HEK293 (cell line): ENCODE results near the gene NXN.

Experiments used
- CTCF ChIA-PET: fragments of 350-600 bp; formaldehyde crosslinking; extraction: SDS; loops from one replicate; lab custom pipeline; 2021; ENCODE audit warnings: antibody characterized with exemption; lab: Yijun Ruan, JAX
- POLR2A ChIA-PET: fragments of 300-600 bp; formaldehyde crosslinking; extraction: SDS; loops from one replicate; lab custom pipeline; 2020; ENCODE audit warnings: antibody characterized with exemption, inconsistent platforms; lab: Yijun Ruan, JAX
- H3K27ac ChIP-seq: fragments of 200-500 bp; sonication (Bioruptor generic); 2 replicates; pipeline ENCODE4 v1.5.1; 2014; ENCODE audit warnings: low read depth, low read length, control low read depth, inconsistent platforms; ENCODE audit errors: extremely low read depth
- H3K36me3 ChIP-seq, 2 experiments: fragments of 200-500 bp in 1 of 2; sonication (Bioruptor generic) in 1 of 2; 1 replicate in 1 of 2; 2 replicates in 1 of 2; pipeline ENCODE4 v1.5.1; 2014 to 2017; ENCODE audit warnings: inconsistent platforms in 2 of 2, low read length in 2 of 2; ENCODE audit not compliant: control insufficient read depth in 2 of 2, insufficient read depth in 1 of 2
- H3K4me1 ChIP-seq: fragments of 200-500 bp; sonication (Bioruptor generic); 2 replicates; pipeline ENCODE4 v1.5.1; 2014; ENCODE audit warnings: mild to moderate bottlenecking, low read length, inconsistent platforms; ENCODE audit not compliant: control insufficient read depth, insufficient read depth
- H3K4me3 ChIP-seq: 2 replicates; pipeline ENCODE4 v1.5.1; 2011; ENCODE audit warnings: low read depth, mild to moderate bottlenecking, control low read depth, low read length, moderate library complexity
- H3K9me3 ChIP-seq: fragments of 200-500 bp; sonication (Bioruptor generic); 2 replicates; pipeline ENCODE4 v1.5.1; 2014; ENCODE audit warnings: low read depth, low read length, inconsistent platforms; ENCODE audit not compliant: control insufficient read depth, insufficient read depth
- GFI1B ChIP-seq: fragments of 450-650 bp; formaldehyde crosslinking; IDR thresholded peaks from 2 replicates; pipeline ENCODE4 v1.5.1; 2016; ENCODE audit warnings: missing biosample characterization, missing genetic modification characterization
- GLIS1 ChIP-seq: fragments of 450-650 bp; formaldehyde crosslinking; IDR thresholded peaks from 2 replicates; pipeline ENCODE4 v1.5.1; 2016; ENCODE audit warnings: missing biosample characterization, missing genetic modification characterization
- GLIS2 ChIP-seq: fragments of 450-650 bp; formaldehyde crosslinking; IDR thresholded peaks from 2 replicates; pipeline ENCODE4 v1.5.1; 2016; ENCODE audit warnings: missing biosample characterization, missing genetic modification characterization
- KLF7 ChIP-seq: fragments of 450-650 bp; formaldehyde crosslinking; IDR thresholded peaks from 2 replicates; pipeline ENCODE4 v1.5.1; 2016; ENCODE audit warnings: missing biosample characterization, missing genetic modification characterization, borderline replicate concordance
- SALL2 ChIP-seq: fragments of 450-650 bp; formaldehyde crosslinking; IDR thresholded peaks from 2 replicates; pipeline ENCODE4 v1.5.0; 2017; ENCODE audit warnings: missing biosample characterization, mild to moderate bottlenecking, missing genetic modification characterization, borderline replicate concordance
- TCF7L2 ChIP-seq: IDR thresholded peaks from 2 replicates; pipeline ENCODE4 v1.6.1; 2011; ENCODE audit warnings: low read depth, mild to moderate bottlenecking, inconsistent platforms, low read length, moderate library complexity, borderline replicate concordance
- ZBTB21 ChIP-seq: fragments of 450-650 bp; formaldehyde crosslinking; IDR thresholded peaks from 2 replicates; pipeline ENCODE4 v1.5.1; 2017; ENCODE audit warnings: missing biosample characterization, missing genetic modification characterization
- ZBTB48 ChIP-seq: fragments of 450-650 bp; formaldehyde crosslinking; IDR thresholded peaks from 2 replicates; pipeline ENCODE4 v1.5.1; 2016; ENCODE audit warnings: missing biosample characterization, missing genetic modification characterization
- ZNF114 ChIP-seq: fragments of 450-650 bp; formaldehyde crosslinking; IDR thresholded peaks from 2 replicates; pipeline ENCODE4 v1.5.0; 2017; ENCODE audit warnings: missing biosample characterization, missing genetic modification characterization
- ZNF169 ChIP-seq: fragments of 450-650 bp; formaldehyde crosslinking; IDR thresholded peaks from 2 replicates; pipeline ENCODE4 v1.5.1; 2016; ENCODE audit warnings: missing biosample characterization, missing genetic modification characterization
- ZNF37A ChIP-seq: fragments of 450-650 bp; IDR thresholded peaks from 2 replicates; pipeline ENCODE4 v1.5.1; 2018; ENCODE audit warnings: missing biosample characterization, missing genetic modification characterization
- ZNF391 ChIP-seq: fragments of 450-650 bp; formaldehyde crosslinking; IDR thresholded peaks from 2 replicates; pipeline ENCODE4 v1.5.1; 2016; ENCODE audit warnings: low read depth, missing biosample characterization, missing genetic modification characterization, borderline replicate concordance
- ZNF473 ChIP-seq: fragments of 450-650 bp; formaldehyde crosslinking; IDR thresholded peaks from 2 replicates; pipeline ENCODE4 v1.5.1; 2017; ENCODE audit warnings: missing biosample characterization, missing genetic modification characterization
- ZNF610 ChIP-seq: fragments of 450-650 bp; formaldehyde crosslinking; IDR thresholded peaks from 2 replicates; pipeline ENCODE4 v1.5.1; 2016; ENCODE audit warnings: missing biosample characterization, missing genetic modification characterization, borderline replicate concordance
- ZNF658 ChIP-seq: fragments of 450-650 bp; formaldehyde crosslinking; IDR thresholded peaks from 2 replicates; pipeline ENCODE4; 2016; ENCODE audit warnings: missing biosample characterization, missing genetic modification characterization
- ZNF664 ChIP-seq: fragments of 450-650 bp; formaldehyde crosslinking; IDR thresholded peaks from 2 replicates; pipeline ENCODE4 v1.5.1; 2016; ENCODE audit warnings: missing biosample characterization, missing genetic modification characterization
- ZNF792 ChIP-seq: fragments of 450-650 bp; formaldehyde crosslinking; IDR thresholded peaks from 2 replicates; pipeline ENCODE4 v1.5.1; 2016; ENCODE audit warnings: missing biosample characterization, missing genetic modification characterization
- ZSCAN23 ChIP-seq: fragments of 450-650 bp; formaldehyde crosslinking; IDR thresholded peaks from 2 replicates; pipeline ENCODE4 v1.5.1; 2016; ENCODE audit warnings: missing biosample characterization, missing genetic modification characterization
- TF ChIP-seq, protein P1 (sequence below): fragments of 450-650 bp; formaldehyde crosslinking; IDR thresholded peaks from 2 replicates; pipeline ENCODE4 v1.5.1; 2017; ENCODE audit warnings: missing biosample characterization, mild to moderate bottlenecking, missing genetic modification characterization, moderate library complexity
- TF ChIP-seq, protein P2 (sequence below): fragments of 450-650 bp; formaldehyde crosslinking; IDR thresholded peaks from 2 replicates; pipeline ENCODE4 v1.5.1; 2016; ENCODE audit warnings: missing biosample characterization, missing genetic modification characterization
- TF ChIP-seq, protein P3 (sequence below): sonication (generic); formaldehyde crosslinking; IDR thresholded peaks from 2 replicates; pipeline ENCODE4 v1.8.1; 2022; ENCODE audit warnings: mild to moderate bottlenecking, moderate library complexity, missing genetic modification reagents
- TF ChIP-seq, protein P4 (sequence below): fragments of 450-650 bp; formaldehyde crosslinking; optimal IDR thresholded peaks from 2 replicates; pipeline ENCODE3; 2016; ENCODE audit warnings: missing biosample characterization, mild to moderate bottlenecking, missing genetic modification characterization

Gene NXN

DNA sequence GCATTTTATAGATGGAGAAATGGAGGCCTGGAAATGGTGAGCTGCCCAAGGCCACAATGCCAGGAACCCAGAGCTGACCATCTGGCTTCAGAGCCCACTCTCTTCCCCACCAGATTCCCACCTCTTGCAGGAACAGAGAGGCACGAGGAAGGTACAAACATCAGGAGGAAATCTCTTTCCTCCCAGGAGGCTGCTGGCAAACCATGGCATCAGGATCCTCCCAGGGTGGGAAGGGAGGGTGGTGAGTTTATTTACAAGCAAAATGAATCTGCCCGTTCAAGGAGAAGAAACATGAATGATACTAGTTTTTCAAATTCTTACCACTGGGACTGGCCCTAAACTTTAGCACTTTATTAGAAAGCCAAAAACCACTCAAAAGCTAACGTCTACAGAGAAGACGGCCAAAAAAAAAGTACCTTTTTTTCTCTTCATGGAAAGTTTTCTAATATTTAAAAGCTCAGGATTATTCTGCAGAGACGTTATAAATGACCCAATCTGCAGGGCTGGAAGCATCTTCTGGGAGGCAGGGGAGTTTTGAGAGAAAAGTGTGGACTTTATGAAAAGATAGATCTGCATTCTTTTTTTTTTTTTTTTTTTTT lies 79.1 kb downstream of the NXN start:
- POLR2A ChIA-PET: interaction anchor here (1.1 to 1.2 kb wide), 3 partner anchors 13 to 51 kb away, joined by 3 to 6 read pairs (median 3); no protein-coding TSS in a partner anchor
- CTCF ChIA-PET: interaction anchor here (0.8 to 1.4 kb wide), 2 partner anchors 21 to 28 kb away, joined by 3 to 5 read pairs; no protein-coding TSS in a partner anchor

DNA sequence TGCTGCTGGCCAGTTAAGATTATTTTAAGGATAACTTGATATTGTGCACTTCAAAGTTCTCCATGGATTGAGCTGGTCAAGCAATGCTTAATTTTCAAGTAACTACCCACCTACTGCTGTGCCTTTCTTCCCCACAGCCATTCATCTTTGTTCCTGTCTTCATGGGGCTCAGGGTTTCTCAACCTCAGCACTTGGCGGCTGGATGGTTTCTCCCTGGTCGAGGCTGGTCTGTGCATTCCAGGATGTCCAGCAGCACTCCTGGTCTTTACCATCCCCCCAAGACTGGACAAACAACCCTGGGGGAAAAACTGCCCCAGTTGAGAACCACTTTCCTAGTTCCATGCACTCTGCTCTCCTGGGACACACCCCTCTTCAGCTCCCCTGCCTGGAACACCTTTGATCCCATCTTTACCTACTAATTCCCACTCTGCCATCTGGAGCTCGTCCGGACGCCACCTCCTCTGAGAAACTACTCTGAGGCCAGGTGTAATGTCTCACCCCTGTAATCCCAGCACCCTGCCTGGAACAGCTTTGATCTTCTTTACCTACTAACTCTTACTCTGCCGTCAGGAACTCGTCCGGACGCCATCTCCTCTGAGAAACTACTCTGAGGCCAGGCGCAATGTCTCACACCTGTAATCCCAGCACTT lies 81.5 kb downstream of the NXN start:
- TF ChIP-seq GLIS1 (tag by site-specific recombination) (peak; percentile 6; the same call in 1 of the 2 replicates), ZNF664 (tag by site-specific recombination) (no peak)
- Histone ChIP-seq H3K4me3 (no peak overlapping the region), H3K9me3 (no peaks in the 10 kb centered on the region), H3K4me1 (no peaks in the 10 kb centered on the region), H3K36me3 (no peaks in the 10 kb centered on the region), H3K27ac (no peak overlapping the region)
- ChIA-PET POLR2A (no interaction called here), CTCF (no interaction called here)

More for the DNA sequence above, 79.1 kb downstream of the NXN start:
- H3K27ac ChIP-seq: no peak overlapping the region
- TF ChIP-seq ZNF792 (tag by site-specific recombination) (no peak), SALL2 (tag by site-specific recombination) (no peak), ZNF610 (no peak), ZNF473 (tag by site-specific recombination) (no peak), ZNF391 (tag by site-specific recombination) (no peak)
- TF ChIP-seq, protein P1, sequence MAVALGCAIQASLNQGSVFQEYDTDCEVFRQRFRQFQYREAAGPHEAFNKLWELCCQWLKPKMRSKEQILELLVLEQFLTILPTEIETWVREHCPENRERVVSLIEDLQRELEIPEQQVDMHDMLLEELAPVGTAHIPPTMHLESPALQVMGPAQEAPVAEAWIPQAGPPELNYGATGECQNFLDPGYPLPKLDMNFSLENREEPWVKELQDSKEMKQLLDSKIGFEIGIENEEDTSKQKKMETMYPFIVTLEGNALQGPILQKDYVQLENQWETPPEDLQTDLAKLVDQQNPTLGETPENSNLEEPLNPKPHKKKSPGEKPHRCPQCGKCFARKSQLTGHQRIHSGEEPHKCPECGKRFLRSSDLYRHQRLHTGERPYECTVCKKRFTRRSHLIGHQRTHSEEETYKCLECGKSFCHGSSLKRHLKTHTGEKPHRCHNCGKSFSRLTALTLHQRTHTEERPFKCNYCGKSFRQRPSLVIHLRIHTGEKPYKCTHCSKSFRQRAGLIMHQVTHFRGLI (tag by site-specific recombination): no peak
- TF ChIP-seq, protein P2, sequence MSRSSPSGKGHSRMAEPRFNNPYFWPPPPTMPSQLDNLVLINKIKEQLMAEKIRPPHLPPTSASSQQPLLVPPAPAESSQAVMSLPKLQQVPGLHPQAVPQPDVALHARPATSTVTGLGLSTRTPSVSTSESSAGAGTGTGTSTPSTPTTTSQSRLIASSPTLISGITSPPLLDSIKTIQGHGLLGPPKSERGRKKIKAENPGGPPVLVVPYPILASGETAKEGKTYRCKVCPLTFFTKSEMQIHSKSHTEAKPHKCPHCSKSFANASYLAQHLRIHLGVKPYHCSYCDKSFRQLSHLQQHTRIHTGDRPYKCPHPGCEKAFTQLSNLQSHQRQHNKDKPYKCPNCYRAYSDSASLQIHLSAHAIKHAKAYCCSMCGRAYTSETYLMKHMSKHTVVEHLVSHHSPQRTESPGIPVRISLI: 0 out of 2 replicates have a peak, but pooled peaks have one; percentile 35
- H3K4me1 ChIP-seq: no peaks in the 10 kb centered on the region
- H3K9me3 ChIP-seq: no peaks in the 10 kb centered on the region
- no peak overlapping the region for H3K4me3 ChIP-seq
- H3K36me3 ChIP-seq: no peaks in the 10 kb centered on the region

DNA sequence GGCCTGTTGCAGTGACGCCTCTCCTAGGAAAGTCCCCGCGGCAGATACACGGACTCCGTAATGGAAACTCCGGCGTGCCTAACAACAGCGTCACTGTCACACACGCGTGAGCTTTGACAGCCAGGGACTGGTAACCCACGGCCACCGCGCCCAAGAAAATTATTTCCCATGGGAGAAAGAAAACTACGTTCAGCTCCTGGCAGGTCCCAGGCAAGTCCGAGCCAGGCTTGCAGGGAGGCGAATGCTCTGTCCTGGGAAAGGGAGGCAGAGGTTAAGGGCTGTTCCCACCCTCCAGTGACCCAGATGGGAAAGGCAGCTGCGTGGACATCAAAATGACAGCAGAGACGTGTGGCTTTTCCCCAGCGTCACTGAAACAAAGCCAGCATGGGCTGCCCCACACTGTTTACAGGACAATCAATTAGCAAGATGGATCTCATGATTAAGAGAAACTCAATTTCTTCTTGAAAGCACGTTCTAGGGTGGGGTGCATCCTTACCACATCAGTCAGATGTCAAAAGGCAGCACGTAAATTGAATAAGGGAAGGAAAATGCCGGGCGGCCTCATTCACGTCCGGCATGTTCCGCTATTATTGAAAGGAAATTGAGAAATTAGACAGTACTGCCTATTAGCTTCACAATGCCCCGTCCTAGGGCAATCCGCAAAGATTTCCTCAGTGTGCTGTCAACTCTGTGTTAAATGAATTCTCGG lies 82.5 kb downstream of the NXN start:
- CTCF ChIA-PET: no interaction called here
- H3K9me3 ChIP-seq: no peaks in the 10 kb centered on the region
- TF ChIP-seq TCF7L2: no peak
- no peak for TF ChIP-seq ZNF37A (tag by site-specific recombination)
- no peak for TF ChIP-seq GFI1B
- TF ChIP-seq ZNF169: no peak
- TF ChIP-seq, protein P3, sequence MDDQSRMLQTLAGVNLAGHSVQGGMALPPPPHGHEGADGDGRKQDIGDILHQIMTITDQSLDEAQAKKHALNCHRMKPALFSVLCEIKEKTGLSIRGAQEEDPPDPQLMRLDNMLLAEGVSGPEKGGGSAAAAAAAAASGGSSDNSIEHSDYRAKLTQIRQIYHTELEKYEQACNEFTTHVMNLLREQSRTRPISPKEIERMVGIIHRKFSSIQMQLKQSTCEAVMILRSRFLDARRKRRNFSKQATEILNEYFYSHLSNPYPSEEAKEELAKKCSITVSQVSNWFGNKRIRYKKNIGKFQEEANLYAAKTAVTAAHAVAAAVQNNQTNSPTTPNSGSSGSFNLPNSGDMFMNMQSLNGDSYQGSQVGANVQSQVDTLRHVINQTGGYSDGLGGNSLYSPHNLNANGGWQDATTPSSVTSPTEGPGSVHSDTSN: no peak
- no peak for TF ChIP-seq ZBTB21 (tag by site-specific recombination)
- TF ChIP-seq ZSCAN23 (tag by site-specific recombination): no peak
- TF ChIP-seq ZNF658: no peak
- TF ChIP-seq ZNF114 (tag by site-specific recombination): no peak
- TF ChIP-seq, protein P4, sequence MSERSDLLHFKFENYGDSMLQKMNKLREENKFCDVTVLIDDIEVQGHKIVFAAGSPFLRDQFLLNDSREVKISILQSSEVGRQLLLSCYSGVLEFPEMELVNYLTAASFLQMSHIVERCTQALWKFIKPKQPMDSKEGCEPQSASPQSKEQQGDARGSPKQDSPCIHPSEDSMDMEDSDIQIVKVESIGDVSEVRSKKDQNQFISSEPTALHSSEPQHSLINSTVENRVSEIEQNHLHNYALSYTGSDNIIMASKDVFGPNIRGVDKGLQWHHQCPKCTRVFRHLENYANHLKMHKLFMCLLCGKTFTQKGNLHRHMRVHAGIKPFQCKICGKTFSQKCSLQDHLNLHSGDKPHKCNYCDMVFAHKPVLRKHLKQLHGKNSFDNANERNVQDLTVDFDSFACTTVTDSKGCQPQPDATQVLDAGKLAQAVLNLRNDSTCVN: no peak
- TF ChIP-seq ZBTB48 (tag by site-specific recombination): no peak
- no peak for TF ChIP-seq GLIS2
- TF ChIP-seq, protein P2: no peak
- TF ChIP-seq KLF7 (tag by site-specific recombination): no peak
- POLR2A ChIA-PET: no interaction called here
- H3K36me3 ChIP-seq: no peaks in the 10 kb centered on the region
- no peak overlapping the region for H3K4me3 ChIP-seq
- H3K27ac ChIP-seq: no peak overlapping the region
- no peaks in the 10 kb centered on the region for H3K4me1 ChIP-seq
